Measurements from ENCODE around the gene PACSIN2.
"Not testable (repeated sequence)": the region's sequence is repeated elsewhere in the genome, so short reads cannot be mapped to it uniquely, and the experiment has no call there.

PACSIN2 gene

DNA sequence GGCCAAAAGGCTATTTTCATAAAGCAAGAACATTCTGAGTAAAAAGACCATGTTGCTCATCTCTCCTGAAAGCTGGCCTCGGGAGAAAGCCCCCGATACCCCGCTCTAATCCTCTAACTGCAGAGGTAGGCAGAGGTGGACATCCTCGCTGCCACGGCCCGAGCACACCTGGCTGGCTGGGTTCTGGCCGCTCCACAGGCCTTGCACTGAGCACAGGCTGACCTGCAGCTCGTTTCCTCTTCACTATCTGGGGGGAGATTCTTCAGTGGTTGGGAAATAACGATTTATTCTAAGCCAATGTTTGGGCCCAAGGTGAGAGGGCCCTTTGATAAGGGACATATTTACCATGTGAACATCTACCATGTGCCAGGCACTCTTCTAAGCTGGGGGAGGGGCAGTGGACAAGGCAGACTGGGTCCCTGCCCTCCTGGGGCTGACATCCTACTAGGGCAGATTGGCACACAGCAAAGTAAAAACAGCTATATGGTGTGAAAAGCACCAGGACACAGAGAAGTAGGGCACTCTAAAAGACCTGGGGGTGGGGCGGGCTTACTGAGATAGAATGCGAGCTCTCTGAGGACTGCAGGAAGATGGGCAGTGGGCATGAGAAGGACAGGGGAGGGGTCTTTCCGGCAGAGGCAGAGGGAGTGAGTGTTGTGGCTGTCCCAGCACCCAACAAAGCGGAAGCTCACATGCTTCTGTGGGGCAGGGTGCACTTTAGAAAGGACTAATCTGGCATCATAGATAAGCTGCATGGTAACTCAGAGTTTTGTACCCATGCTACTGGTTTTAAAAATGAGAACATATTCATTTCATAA is 92.4 kb downstream of the PACSIN2 start:
- DNase-seq: no peak

DNA sequence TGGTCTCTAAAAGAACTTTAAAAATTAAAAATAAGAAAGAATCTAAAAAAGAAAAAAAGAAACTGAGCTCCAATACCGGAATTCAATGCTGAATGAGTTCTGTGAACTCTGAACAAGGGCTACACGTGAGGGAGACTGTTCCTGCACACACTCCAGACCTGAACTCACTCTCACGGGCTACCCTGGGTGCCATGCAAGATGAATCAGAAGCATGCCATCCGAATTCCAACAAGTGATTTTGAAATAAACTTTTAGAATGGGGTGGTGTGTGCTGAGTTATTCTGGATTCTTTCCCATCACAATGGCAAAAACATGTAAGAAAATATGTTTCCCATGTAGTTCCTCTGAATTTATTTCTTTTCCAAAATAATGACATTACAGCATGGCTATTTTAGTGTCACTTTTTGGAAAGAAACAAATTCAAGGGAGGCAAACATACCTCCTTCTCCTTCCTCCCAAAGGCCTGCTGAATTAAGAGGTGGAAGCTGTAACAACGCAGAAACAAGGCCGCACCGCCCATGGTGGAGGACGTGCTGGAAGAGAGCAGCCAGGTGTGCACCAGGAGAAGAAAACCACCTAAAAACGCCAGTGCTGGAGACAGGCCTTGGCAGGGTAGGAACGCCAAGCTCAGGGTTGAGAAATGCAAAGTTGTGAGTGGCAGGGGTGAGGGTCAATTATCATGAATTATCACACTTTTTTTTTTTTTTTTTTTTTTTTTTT is 94.7 kb downstream of the PACSIN2 start:
- DNase-seq: no peak

DNA sequence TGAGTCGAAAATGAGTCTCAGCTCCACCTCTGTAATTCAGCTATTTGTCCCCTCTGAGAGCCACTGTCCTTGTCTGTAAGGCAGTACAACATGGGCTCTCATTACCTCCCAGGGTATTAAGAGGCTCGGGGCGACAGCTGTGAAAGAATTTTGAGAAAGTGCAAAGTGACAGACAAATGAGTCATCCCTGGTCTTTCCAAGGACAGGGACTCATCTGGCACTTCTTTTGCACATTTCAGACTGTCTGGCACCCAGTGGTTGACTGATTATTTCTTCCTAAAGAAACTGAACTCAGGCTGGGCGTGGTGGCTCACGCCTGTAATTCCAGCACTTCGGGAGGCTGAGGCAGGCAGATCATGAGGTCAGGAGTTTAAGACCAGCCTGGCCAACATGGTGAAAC is 95.8 kb downstream of the PACSIN2 start:
- DNase-seq: no peak

DNA sequence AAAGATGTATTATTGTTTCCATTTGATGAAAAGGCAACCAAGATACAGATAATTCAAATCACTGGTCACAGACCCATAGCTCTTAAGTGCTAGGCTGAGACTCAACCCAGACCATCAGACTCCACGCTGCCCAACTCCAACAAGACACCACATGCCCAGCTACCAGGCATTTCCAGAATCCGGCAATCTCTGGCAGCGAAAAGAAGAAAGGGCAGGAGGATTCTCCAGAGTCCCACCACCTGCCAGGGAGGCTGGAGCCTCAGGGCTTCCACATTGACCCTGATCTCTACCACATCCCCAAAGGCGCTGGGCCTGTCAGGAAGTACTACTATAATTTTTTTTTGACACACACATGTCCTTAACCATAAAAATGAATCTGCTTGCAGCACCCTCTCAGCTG is 96.4 kb downstream of the PACSIN2 start:
- no peak for DNase-seq

DNA sequence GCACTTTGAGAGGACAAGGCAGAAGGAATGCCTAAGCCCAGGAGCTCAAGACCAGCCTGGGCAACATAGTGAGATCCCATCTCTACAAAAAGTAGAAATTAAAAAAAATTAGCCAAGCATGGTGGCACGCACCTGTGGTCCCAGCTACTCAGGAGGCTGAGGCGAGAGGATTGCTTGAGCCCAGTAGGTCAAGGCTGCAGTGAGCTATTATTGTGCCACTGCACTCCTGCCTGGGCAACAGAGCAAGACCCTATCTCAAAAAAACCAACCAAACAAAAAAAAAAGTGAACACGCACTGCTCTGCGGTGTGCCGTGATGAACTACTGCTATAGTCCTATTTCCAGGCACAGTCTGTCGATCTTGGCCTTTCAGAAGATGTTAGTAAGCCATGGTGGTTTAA is 97.6 kb downstream of the PACSIN2 start:
- DNase-seq: not testable (repeated sequence)

DNA sequence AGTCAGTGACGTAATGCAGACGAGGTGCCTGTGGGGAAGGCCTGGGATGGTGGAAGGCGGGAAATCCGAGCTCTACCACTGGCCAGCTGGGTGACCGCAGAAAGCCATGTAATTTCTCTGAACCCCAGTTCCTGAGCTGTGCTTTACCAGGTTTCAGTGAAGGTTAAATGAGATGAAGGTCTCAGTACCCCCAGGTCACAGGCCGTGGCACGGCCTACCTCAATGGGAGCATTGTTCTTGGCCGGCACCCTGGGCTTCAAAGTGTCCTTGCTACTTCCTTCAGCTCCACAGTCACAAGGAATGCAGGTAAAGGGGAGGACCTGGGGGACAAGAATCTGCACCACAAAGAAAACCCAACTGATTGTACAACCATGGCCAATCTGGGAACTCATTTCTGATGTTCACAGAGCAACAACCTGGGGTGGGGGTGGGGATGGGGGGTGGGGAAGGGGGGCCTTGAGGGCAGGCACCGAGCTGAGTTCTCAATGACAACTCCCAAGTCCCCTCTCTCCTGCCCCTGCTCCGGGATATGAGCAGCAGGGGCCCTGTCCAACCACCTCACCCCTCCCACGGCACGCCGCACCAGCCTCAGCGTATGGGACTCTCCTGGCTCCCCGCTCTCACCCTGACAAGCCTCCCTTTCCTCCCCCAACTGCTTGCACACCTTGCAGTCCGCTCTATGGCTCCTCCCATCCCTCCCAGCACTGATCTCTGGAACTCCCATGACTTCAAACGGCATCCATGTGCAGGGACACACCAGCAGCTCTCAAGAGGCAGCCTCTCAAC is 98.8 kb downstream of the PACSIN2 start:
- peak; percentile 39 for DNase-seq

DNA sequence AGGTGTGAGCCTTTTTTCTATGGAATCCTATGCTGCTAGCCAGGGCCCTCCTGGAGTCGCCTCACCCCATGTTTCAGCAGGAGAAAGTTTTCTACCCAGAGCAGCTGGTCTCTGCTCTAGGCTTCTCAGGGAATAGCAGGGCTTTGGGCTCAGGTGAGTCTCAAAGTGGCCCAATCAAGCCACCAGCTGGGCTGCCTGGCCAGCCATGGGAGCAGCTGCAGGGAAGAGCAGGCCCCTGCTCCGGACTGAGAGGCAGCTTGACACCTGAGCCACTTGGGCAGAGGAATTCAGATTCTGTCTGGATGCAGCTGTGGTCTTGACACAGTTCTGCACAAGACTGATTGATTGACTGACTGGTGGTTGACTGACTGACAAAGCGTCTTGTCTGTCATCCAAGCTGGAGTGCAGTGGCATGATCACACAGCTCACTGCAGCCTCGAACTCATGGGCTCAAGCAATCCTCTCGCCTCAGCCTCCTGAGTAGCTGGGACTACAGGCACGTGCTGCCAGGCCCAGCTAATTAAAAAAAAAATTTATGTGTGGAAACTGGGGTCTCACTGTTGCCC is 100.4 kb downstream of the PACSIN2 start:
- no peak for DNase-seq

DNA sequence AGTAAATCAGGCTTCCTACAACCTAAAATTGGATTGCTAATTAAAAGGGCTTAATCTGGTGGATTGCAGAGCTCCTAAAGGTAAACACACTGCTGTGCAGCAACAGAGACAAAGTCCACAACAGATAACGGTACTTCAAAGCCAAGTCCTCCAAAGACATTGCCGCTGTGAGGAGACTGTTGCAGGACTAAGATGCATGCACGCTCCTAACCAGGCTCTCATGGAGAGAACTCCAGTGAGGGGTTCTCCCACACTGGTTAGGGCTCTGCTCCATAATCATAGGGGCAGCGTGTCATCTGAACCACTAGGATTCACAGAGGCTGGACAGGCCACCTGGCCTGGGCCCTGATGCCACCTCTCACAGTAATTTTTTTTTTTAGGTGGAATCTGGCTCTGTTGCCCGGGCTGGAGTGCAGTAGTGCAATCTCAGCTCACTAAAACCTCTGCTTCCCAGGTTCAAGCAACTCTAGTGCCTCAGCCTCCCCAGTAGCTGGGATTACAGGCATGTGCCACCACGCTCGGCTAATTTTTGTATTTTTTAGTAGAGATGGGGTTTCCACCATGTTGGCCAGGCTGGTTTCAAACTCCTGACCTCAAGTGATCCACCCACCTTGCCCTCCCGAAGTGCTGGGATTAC is 101.0 kb downstream of the PACSIN2 start:
- no peak for DNase-seq

DNA sequence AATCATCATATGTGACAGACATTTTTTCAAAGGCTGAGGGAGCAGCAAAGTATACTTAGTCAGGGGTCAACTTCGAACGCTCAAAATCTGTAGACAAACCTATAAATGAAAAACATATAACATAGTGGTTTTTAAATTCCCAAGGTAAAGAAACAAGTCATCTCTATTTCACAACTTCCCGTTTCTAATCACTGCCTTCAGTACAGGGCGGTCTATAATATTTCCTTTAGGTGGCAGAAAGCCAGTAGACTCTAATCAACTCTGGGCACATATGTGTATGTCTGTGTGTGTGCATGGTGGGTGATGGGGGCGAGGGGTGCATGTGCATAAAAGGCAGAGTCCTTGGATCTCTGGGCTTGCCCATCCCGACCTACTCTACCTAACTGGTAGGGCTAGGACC is 102.9 kb downstream of the PACSIN2 start:
- no peak for DNase-seq

DNA sequence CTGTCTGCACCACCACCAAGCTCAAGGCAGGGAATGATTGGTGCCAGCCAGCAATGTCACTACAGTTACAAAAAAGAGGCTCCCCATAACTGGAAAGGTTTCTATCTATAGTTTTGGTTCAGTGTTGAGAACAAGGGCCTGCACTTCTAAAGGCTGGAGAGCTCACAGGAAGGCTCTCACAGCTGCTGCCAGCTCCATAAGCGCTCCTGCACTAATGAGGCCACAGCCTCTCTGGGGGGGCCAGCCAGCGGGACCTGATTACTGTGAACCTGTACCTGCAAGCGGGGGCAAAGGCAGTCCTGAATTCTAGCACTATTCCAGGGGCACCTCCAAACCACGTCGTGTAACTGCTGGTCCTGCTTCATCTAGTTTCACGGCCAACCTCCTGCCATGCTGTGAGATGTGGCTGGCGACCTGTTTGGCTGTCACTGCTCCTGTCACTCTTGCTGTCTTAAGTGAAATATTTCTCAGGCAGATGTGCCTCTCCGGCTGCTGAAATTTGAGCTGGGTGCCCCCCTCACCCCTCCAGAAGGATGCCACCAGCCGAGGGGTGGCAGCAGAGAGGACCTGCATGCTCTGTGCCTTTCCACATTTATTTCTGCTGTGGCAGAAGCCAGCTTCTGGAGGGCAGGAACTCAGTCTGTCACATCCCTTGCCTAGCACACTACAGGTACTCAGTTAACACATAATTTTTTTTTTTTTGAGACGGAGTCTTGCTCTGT is 104.6 kb downstream of the PACSIN2 start:
- no peak for DNase-seq

DNA sequence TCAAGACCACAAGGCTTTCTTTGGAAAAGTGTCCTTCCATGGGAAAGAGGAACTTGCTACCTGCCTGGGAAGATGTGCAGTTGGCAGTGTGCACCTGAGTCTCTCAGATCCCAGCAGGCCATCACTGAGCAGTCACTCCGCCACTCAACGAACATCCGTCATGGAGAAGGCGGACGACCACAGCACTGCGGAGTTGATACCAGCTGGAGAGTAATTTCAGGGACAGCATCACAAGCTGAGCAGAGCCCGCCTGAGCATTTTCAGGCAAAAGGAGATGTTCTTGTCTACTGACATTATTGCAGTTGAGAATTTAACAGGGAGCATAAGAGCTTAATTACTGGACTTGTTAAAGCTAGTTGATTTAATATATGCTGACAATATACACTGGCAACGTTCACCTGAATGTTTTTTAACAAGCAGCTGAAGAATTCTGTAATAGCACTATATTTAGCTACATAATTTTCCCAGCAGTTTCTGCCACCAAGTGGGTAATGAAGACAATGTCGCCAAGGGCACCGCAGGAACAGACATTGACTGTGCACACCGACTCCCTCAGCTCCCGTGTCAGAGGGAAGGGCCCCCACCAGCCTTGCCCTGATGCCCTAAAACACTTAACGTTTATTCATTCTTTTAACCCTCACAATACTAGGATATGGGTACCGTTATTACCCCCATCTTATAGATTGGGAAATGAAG is 105.4 kb downstream of the PACSIN2 start:
- no peak for DNase-seq

DNA sequence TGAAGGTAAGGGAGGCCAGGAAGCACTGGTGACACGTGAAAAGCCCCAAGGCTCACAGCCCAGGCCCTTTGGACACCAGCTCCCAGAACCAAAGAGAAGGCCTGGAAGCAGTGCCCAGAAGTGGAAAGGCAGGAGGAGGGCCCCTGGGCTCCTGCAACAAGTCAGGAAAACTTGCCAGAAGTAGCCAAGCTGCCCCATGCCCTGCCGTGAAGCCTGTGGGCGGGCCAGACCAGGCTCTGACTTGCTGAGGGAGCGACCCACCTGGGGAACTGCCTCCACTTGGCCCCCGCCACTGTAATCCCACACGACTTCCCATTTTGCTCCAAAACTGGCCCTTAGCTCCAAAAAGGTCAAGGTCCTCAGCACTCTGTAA is 106.6 kb downstream of the PACSIN2 start:
- DNase-seq: no peak

DNA sequence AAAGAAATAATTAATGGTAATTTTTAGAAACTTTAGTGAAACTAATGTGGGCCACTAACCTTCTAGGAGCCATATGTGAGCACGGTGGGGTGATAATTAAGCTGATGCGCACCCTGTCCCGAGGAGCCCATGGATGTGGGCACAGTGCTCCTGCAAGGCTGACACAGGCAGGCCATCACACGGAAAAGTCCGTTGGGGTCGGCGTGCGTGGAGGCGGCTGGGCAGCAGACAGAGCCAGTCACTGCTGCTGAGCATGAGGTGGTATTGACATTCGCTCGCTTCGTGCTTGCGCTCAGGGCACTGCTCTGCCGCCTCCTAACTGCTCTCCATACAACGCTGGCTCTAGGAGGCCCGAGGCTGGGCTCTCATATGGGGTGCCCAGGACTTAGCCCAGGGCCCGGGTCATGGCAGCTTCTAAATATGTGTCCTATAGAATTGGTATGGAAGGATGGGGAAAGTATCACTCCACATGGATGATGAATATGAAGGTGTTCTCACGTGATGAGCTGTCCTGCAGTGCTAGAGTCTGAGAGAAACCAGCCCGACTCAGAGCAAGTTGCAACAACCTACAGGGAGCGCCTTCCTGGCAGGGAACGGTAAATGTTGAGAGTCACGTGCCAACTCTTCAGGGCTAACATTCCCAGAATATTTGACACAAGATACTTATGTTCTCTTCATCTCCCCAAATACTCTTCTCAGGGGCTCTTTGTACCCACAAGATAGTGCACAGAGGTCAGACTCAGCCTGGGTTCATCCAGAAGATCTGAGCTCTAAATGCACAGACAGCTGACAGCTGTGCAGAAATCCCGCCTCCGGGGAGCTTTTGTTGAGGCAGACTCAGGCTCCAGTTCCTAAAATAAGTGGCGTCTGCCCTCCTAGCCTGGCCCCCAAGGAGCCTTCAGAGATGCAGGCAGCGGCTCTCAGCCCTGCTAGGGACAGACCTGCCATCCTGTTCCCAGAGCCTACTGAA is 107.3 kb downstream of the PACSIN2 start:
- DNase-seq: no peak

DNA sequence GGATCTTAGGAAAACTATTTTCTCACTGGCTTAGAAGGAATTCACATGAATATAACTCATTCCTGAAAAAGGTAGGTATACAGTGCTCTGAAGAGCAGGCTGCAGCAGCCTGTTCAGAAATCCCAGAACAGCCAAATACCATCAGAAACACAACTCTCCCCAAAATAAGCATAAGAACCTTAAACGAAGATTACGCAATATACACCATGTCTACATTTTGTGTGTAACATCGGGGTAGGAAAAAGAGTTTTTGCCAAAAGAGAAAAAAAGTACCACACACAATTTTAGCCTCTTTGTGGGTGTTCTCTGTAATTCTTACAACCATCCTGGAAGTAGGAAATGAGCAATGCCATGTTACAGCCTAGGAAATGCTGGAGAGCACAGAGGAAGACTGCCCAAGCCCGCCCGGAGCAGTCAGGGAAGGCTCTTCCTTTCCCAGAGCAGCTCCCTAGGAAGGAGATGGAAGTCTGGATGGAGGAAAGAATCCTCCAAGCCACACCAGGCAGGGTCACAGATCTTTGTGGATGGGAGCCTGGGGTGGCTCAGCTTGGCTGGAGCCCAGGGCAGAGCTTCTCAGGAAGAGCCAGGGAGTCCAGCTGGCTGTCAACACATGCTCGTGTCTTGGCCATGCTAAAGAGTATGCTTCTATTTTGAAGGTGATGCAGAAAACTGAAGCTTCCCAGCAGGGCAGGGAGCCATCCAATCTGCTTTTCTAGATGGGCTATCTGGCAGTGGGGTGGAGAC is 108.2 kb downstream of the PACSIN2 start:
- DNase-seq: no peak

DNA sequence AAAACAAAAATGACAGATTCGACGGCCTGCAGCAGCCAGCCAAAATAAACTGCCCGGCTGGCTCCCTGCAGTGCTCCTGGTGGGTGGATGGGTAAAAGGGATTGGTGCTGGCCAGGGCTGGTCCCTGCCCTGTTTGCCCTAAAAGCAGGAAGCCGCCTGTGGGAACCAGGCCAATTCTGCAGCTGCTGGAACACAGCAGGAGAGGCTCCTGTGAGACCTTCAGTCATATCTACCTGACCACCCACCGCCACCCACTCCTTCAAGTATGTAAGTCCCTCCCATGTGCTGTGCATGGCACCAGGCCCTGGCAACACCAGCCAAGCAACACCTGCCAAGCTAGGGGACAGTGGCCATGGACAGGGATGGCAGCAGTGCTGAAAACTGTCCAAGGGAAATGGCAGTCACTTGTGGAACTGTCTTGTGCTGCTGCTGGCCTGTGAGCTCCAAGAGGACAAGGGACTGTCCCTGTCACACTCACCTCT is 109.2 kb downstream of the PACSIN2 start:
- peak; percentile 23 for DNase-seq

DNA sequence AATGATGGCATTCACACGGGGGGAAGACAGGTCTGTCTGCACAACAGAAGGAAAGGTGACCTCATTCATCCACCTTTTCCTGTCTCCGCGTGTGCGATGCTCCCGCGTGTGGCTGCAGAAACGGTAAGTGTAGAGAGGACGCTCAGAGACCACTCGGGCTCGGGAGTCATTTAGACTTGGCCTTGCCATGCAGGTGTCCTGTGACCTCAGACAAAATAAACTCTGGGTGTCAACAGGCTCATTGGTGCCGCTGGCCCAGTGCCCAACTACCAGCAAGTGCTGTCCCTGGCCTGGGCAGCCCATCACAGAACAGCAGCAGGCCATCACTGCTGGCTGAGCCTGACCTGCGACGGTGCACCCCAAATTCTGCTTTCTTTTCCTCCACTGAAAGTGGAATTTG is 109.7 kb downstream of the PACSIN2 start:
- DNase-seq: no peak

DNA sequence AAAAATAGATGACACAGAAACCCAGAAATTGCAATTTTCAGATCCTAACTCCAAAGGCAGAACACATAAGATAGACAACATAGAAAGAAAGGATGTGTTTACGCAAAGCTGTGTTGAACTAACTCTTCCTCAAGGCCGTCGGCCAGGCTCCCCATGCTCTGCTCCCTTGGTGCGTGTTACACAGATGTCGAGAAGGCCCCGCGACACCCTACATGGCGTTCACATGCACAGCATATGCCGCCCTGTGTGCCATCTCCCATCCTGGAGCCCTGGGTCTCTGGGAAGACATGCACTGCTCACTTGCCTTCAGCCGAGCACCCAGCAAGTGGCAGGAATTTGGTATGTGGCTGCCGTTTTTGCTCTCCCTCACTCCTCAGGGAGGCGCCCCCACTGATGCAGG is 110.9 kb downstream of the PACSIN2 start:
- no peak for DNase-seq

DNA sequence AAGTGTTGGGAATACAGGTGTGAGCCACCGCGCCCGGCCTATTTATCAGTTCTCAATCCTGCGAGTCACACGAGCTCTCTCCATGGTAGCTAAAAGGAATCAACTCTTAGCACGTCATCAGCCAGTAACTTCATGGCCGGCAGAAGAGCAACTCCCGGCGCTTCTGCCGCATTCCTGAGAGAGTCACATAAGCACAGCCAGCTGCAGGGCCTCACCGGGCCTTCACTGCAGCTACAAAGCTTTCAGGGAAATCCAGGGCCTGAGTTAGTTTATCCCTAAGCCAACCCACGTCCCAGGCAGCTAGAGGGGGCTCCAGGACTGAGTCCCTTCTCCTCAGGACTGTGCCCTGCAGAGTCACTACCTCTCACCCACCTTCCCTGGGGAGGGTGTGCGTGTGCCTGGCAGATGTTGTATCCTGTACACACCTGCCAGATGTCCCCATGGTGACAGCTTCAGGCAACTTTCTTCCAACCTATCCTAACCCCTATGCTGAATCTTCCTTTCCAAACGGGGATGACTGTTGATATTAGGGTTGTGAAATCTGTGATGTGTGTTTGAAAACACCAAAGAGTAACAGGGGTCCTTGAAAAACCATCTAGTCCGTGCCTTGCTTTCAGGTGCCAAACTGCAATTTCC is 112.0 kb downstream of the PACSIN2 start:
- no peak for DNase-seq

Data from NCI-H510A treated with DMSO at 0.1 percent for 48 hours (cell line).